ENCODE data around the gene TMEM187. TPM values are rescaled to one million over a fixed set of nuclear protein-coding genes. Genes with fewer than 3 reads are reported as not detected.
"Not testable (repeated sequence)": the region's sequence is repeated elsewhere in the genome, so short reads cannot be mapped to it uniquely, and the experiment has no call there.

The TMEM187 gene
- total and polyA plus RNA-seq, 4 experiments from 2014 or later, result 10.4 to 23.8 (median 13.8) TPM

GRCh38 chrX:153993978-153994377, 21.4 kb downstream of the TMEM187 start:
- H3K27ac Mint-ChIP-seq, result no peak overlapping the region
- no peaks in the 10 kb centered on the region for H3K27me3 ChIP-seq (ENCODE audit: insufficient read depth, low read length)
- H3K4me3 Mint-ChIP-seq, result no peak overlapping the region
- peaks cover 0 to 8% (median 0%) of the 10 kb centered on the region in 8 donors for H3K9me3 Mint-ChIP-seq
- POLR2A ChIA-PET (ENCODE audit: partially characterized antibody), result no interaction called here
- peaks cover 13% of the 10 kb centered on the region for H3K4me1 ChIP-seq (ENCODE audit: insufficient read depth, low read length)
- no peaks in the 10 kb centered on the region for H3K27me3 Mint-ChIP-seq
- H3K27ac ChIP-seq (ENCODE audit: low read depth, low read length), result no peak overlapping the region
- H3K36me3 Mint-ChIP-seq, result no peaks in the 10 kb centered on the region
- no peak overlapping the region for H3K4me3 ChIP-seq (ENCODE audit: low read length in 2 of 2)
- no peak for DNase-seq
- H3K4me1 Mint-ChIP-seq, result peaks cover 6 to 13% (median 10%) of the 10 kb centered on the region in 4 donors
- H3K9me3 ChIP-seq (ENCODE audit: control insufficient read depth in 1 of 2, low read length in 2 of 2), result no peaks in the 10 kb centered on the region
- CTCF ChIA-PET (ENCODE audit: partially characterized antibody), result interaction anchor here (0.6 kb wide), 1 partner anchor 24 kb away, joined by 3 read pairs; no protein-coding TSS in a partner anchor
- intact Hi-C loops (cut with micrococcal nuclease), result no loop called here
- no peaks in the 10 kb centered on the region for H3K36me3 ChIP-seq (ENCODE audit: insufficient read depth, low read length)

GRCh38 chrX:153994398-153994797, 21.8 kb downstream of the TMEM187 start:
- peaks cover 11% of the 10 kb centered on the region for H3K4me1 ChIP-seq (ENCODE audit: insufficient read depth, low read length)
- H3K36me3 Mint-ChIP-seq; H3K4me3 Mint-ChIP-seq; H3K4me3 ChIP-seq (ENCODE audit: low read length in 2 of 2); H3K27me3 Mint-ChIP-seq; POLR2A ChIA-PET (ENCODE audit: partially characterized antibody); H3K9me3 Mint-ChIP-seq; H3K9me3 ChIP-seq (ENCODE audit: control insufficient read depth in 1 of 2, low read length in 2 of 2); H3K27ac Mint-ChIP-seq; DNase-seq; intact Hi-C loops (cut with micrococcal nuclease); H3K27ac ChIP-seq (ENCODE audit: low read depth, low read length); H3K36me3 ChIP-seq (ENCODE audit: insufficient read depth, low read length); CTCF ChIA-PET (ENCODE audit: partially characterized antibody); H3K27me3 ChIP-seq (ENCODE audit: insufficient read depth, low read length): not testable (repeated sequence)
- peaks cover 4 to 11% (median 9%) of the 10 kb centered on the region in 4 donors for H3K4me1 Mint-ChIP-seq

GRCh38 chrX:153995504-153995903, 22.9 kb downstream of the TMEM187 start:
- Histone ChIP-seq H3K36me3 (ENCODE audit: insufficient read depth, low read length) (no peaks in the 10 kb centered on the region), H3K27me3 (ENCODE audit: insufficient read depth, low read length) (no peaks in the 10 kb centered on the region), H3K4me3 (ENCODE audit: low read length in 2 of 2) (no peak overlapping the region), H3K4me1 (ENCODE audit: insufficient read depth, low read length) (no peaks in the 10 kb centered on the region), H3K9me3 (ENCODE audit: control insufficient read depth in 1 of 2, low read length in 2 of 2) (no peaks in the 10 kb centered on the region), H3K27ac (ENCODE audit: low read depth, low read length) (no peak overlapping the region)
- Mint-ChIP-seq H3K27me3 (no peaks in the 10 kb centered on the region), H3K4me1 (peaks cover 0 to 1% (median 0%) of the 10 kb centered on the region in 4 donors), H3K4me3 (no peak overlapping the region), H3K36me3 (no peaks in the 10 kb centered on the region), H3K27ac (no peak overlapping the region), H3K9me3 (peaks cover 0 to 8% (median 0%) of the 10 kb centered on the region in 8 donors)
- DNase-seq, result no peak
- ChIA-PET CTCF (ENCODE audit: partially characterized antibody) (no interaction called here), POLR2A (ENCODE audit: partially characterized antibody) (interaction anchor here (0.5 to 0.6 kb wide), 2 partner anchors 14 to 68 kb away, joined by 3 to 4 read pairs; no protein-coding TSS in a partner anchor)
- intact Hi-C loops (cut with micrococcal nuclease), result no loop called here

GRCh38 chrX:153999359-154000037, 26.9 kb downstream of the TMEM187 start:
- no peak overlapping the region for H3K4me3 Mint-ChIP-seq
- H3K27ac Mint-ChIP-seq, result no peak overlapping the region
- no peaks in the 10 kb centered on the region for H3K36me3 Mint-ChIP-seq
- no peak for DNase-seq
- Histone ChIP-seq H3K36me3 (ENCODE audit: insufficient read depth, low read length) (no peaks in the 10 kb centered on the region), H3K9me3 (ENCODE audit: control insufficient read depth in 1 of 2, low read length in 2 of 2) (no peaks in the 10 kb centered on the region), H3K27ac (ENCODE audit: low read depth, low read length) (no peak overlapping the region), H3K4me3 (ENCODE audit: low read length in 2 of 2) (no peak overlapping the region), H3K27me3 (ENCODE audit: insufficient read depth, low read length) (no peaks in the 10 kb centered on the region), H3K4me1 (ENCODE audit: insufficient read depth, low read length) (peaks cover 15% of the 10 kb centered on the region)
- ChIA-PET POLR2A (ENCODE audit: partially characterized antibody) (interaction anchor here (1.7 kb wide), 1 partner anchor 20 kb away, joined by 5 read pairs; the partner anchor contains the start of gene IRAK1), CTCF (ENCODE audit: partially characterized antibody) (interaction anchor here (0.9 kb wide), 1 partner anchor 14 kb away, joined by 3 read pairs; no protein-coding TSS in a partner anchor)
- H3K27me3 Mint-ChIP-seq, result no peaks in the 10 kb centered on the region
- intact Hi-C loops (cut with micrococcal nuclease), result no loop called here
- H3K9me3 Mint-ChIP-seq, result peaks cover 0 to 3% (median 0%) of the 10 kb centered on the region in 8 donors
- peaks cover 8 to 18% (median 12%) of the 10 kb centered on the region in 4 donors for H3K4me1 Mint-ChIP-seq

GRCh38 chrX:154000051-154000450, 27.5 kb downstream of the TMEM187 start:
- Histone ChIP-seq H3K4me1 (ENCODE audit: insufficient read depth, low read length) (peaks cover 15% of the 10 kb centered on the region), H3K27me3 (ENCODE audit: insufficient read depth, low read length) (no peaks in the 10 kb centered on the region), H3K27ac (ENCODE audit: low read depth, low read length) (no peak overlapping the region), H3K9me3 (ENCODE audit: control insufficient read depth in 1 of 2, low read length in 2 of 2) (no peaks in the 10 kb centered on the region), H3K4me3 (ENCODE audit: low read length in 2 of 2) (no peak overlapping the region), H3K36me3 (ENCODE audit: insufficient read depth, low read length) (no peaks in the 10 kb centered on the region)
- POLR2A ChIA-PET (ENCODE audit: partially characterized antibody), result interaction anchor here (1.7 kb wide), 1 partner anchor 19 kb away, joined by 5 read pairs; the partner anchor contains the start of gene IRAK1
- H3K9me3 Mint-ChIP-seq, result peaks cover 0 to 2% (median 0%) of the 10 kb centered on the region in 8 donors
- H3K36me3 Mint-ChIP-seq, result no peaks in the 10 kb centered on the region
- CTCF ChIA-PET (ENCODE audit: partially characterized antibody), result interaction anchor here (0.9 kb wide), 1 partner anchor 14 kb away, joined by 3 read pairs; no protein-coding TSS in a partner anchor
- intact Hi-C loops (cut with micrococcal nuclease), result no loop called here
- no peak overlapping the region for H3K27ac Mint-ChIP-seq
- no peak overlapping the region for H3K4me3 Mint-ChIP-seq
- peaks cover 8 to 18% (median 12%) of the 10 kb centered on the region in 4 donors for H3K4me1 Mint-ChIP-seq
- no peak for DNase-seq
- H3K27me3 Mint-ChIP-seq, result no peaks in the 10 kb centered on the region

- H3K9me3 ChIP-seq (ENCODE audit: control insufficient read depth in 1 of 2, low read length in 2 of 2), result no peaks in the 10 kb centered on the region
- no peaks in the 10 kb centered on the region for H3K36me3 ChIP-seq (ENCODE audit: insufficient read depth, low read length)
- H3K4me1 ChIP-seq (ENCODE audit: insufficient read depth, low read length), result peaks cover 15% of the 10 kb centered on the region
- Mint-ChIP-seq H3K4me3 (peak overlapping the region; percentile 67 to 88 (median 79)), H3K27me3 (no peaks in the 10 kb centered on the region), H3K9me3 (peaks cover 0 to 3% (median 0%) of the 10 kb centered on the region in 8 donors), H3K27ac (peak overlapping the region; percentile 43 to 92 (median 79)), H3K36me3 (no peaks in the 10 kb centered on the region), H3K4me1 (peaks cover 10 to 18% (median 13%) of the 10 kb centered on the region in 4 donors)
- DNase-seq, result peak; percentile 26 to 64 (median 39)
- H3K27me3 ChIP-seq (ENCODE audit: insufficient read depth, low read length), result no peaks in the 10 kb centered on the region
- ChIA-PET POLR2A (ENCODE audit: partially characterized antibody) (interaction anchor here (0.6 to 2.2 kb wide), 10 partner anchors 11 to 430 kb away, joined by 3 to 14 read pairs (median 4); partner anchors contain the start of genes HCFC1 and TMEM187), CTCF (ENCODE audit: partially characterized antibody) (interaction anchor here (0.7 to 1.0 kb wide), 2 partner anchors 10 to 12 kb away, joined by 3 to 4 read pairs; no protein-coding TSS in a partner anchor)
- H3K27ac ChIP-seq (ENCODE audit: low read depth, low read length), result no peak overlapping the region
- intact Hi-C loops (cut with micrococcal nuclease), result loop anchor here (1.0 kb wide), 1 partner anchor 11 kb away; no protein-coding TSS in a partner anchor
- peak overlapping the region in 1 of 2 donors; percentile 40 for H3K4me3 ChIP-seq (ENCODE audit: low read length in 2 of 2)
Measured at GRCh38 chrX:154002215-154002719, 29.7 kb downstream of the TMEM187 start.

GRCh38 chrX:154004315-154004714, 31.8 kb downstream of the TMEM187 start:
- ChIA-PET POLR2A (ENCODE audit: partially characterized antibody) (interaction anchor here (1.0 kb wide), 1 partner anchor 12 kb away, joined by 3 read pairs; no protein-coding TSS in a partner anchor), CTCF (ENCODE audit: partially characterized antibody) (interaction anchor here (1.2 to 2.1 kb wide), 2 partner anchors 10 to 14 kb away, joined by 3 to 9 read pairs; no protein-coding TSS in a partner anchor)
- no peak overlapping the region for H3K4me3 Mint-ChIP-seq
- Histone ChIP-seq H3K9me3 (ENCODE audit: control insufficient read depth in 1 of 2, low read length in 2 of 2) (no peaks in the 10 kb centered on the region), H3K36me3 (ENCODE audit: insufficient read depth, low read length) (no peaks in the 10 kb centered on the region), H3K27me3 (ENCODE audit: insufficient read depth, low read length) (no peaks in the 10 kb centered on the region), H3K4me3 (ENCODE audit: low read length in 2 of 2) (no peak overlapping the region), H3K4me1 (ENCODE audit: insufficient read depth, low read length) (peaks cover 15% of the 10 kb centered on the region), H3K27ac (ENCODE audit: low read depth, low read length) (no peak overlapping the region)
- intact Hi-C loops (cut with micrococcal nuclease), result no loop called here
- peaks cover 10 to 18% (median 14%) of the 10 kb centered on the region in 4 donors for H3K4me1 Mint-ChIP-seq
- DNase-seq, result no peak
- H3K27ac Mint-ChIP-seq, result no peak overlapping the region
- H3K9me3 Mint-ChIP-seq, result peaks cover 0 to 1% (median 0%) of the 10 kb centered on the region in 8 donors
- no peaks in the 10 kb centered on the region for H3K27me3 Mint-ChIP-seq
- H3K36me3 Mint-ChIP-seq, result peaks cover 4 to 5% of the 10 kb centered on the region in 2 donors
